Measurements from ENCODE around the gene RASAL2.
"Not testable (repeated sequence)": the region's sequence is repeated elsewhere in the genome, so short reads cannot be mapped to it uniquely, and the experiment has no call there.

The RASAL2 gene

DNA sequence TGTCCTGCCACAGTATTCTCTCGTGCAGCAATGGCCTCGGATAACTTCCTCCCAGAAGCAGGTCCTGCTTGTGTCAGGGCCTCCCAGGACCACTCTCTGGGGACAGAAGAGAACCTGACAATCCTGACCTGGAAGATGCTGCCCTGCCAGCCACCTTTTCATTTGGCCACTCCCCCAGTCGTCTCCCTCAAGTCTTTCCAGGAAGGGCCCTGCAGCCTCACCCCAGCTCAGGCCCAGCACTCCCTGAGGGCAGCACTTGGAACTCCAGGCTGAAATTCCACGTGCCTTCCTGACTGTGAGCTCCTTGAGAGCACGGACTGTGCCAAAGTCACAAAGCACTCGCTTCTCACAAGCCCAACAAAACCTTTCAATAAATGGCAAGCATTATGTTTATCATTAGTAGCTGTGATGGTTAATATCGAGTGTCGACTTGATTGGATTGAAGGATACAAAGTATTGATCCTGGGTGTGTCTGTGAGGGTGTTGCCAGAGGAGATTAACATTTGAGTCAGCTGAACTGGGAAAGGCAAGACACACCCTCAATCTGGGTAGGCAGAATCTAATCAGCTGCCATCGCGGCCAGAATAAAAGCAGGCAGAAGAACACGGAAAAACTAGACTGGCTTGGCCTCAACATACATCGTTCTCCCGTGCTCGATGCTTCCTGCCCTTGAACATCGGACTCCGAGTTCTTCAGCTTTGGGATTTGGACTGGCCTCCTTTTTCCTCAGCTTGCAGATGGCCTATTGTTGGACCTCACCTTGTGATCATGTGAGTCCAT, 405.2 kb downstream of the RASAL2 start:
- no peak overlapping the region for H3K27ac ChIP-seq
- TF ChIP-seq ZFX (IDR thresholded peaks at IDR 0.05; ENCODE audit: borderline replicate concordance): no peak
- TF ChIP-seq, protein P1, sequence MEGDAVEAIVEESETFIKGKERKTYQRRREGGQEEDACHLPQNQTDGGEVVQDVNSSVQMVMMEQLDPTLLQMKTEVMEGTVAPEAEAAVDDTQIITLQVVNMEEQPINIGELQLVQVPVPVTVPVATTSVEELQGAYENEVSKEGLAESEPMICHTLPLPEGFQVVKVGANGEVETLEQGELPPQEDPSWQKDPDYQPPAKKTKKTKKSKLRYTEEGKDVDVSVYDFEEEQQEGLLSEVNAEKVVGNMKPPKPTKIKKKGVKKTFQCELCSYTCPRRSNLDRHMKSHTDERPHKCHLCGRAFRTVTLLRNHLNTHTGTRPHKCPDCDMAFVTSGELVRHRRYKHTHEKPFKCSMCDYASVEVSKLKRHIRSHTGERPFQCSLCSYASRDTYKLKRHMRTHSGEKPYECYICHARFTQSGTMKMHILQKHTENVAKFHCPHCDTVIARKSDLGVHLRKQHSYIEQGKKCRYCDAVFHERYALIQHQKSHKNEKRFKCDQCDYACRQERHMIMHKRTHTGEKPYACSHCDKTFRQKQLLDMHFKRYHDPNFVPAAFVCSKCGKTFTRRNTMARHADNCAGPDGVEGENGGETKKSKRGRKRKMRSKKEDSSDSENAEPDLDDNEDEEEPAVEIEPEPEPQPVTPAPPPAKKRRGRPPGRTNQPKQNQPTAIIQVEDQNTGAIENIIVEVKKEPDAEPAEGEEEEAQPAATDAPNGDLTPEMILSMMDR (IDR thresholded peaks at IDR 0.05): no peak

DNA sequence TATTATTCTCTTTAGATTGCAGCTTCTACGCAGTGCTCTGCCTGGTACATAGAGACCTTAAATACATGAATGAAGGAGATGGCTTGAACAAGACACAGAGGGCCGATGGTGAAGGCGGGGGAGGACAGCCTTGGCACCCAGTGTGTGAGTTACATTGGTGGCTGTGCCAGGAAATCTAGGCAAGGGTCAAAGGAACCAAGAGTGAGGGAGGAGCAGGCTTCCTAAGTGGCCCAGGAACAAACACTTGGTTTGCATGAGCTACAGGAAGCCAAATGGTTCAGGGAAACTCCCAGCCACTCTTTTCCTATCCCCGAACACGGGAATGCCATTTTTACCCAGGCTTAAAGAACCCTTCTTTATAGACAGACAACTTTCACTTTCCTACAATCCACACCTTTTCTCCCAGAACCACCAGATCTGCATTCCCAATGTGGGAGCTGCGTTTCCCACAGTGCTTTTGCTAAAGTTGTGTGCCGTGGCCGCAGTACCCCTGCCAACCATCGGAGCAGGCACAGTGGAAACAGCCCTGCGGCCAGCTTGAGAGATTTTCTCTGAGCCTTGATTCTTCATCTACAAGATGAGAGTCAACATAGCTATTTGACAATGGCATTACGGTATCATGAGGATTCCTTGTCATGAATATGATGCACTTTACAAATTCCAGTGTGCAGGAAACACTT, 406.3 kb downstream of the RASAL2 start:
- TF ChIP-seq, protein P1 (IDR thresholded peaks at IDR 0.05): no peak
- H3K27ac ChIP-seq: no peak overlapping the region

DNA sequence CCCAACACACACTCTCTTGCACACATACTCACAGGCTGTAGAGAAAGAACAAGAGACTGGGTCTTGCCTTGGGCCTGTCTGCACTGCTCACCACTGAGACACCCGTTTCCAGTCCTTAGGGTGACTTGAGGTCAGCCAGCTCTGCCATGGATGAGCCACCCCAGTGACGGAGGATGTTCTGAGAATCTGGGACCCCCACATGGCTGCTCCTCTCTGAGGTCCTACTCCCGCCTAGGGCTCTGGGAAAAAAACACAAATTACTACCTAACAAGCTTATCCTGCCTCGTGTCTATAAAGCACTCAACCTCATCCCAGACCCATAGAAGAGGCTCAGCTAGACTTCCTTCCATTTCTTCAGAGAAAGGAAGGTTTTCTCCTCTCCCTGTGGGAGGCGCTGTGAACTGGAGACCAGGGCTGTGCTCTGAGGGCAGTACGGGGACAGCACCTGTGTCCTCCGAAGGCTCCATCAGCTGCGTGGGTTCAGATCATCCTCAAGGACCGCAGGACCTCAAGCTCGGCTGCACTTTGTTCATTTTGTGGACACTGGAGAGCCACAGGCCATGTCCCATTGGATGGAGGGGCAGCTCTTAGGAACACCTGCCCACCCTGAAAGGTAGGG, 407.1 kb downstream of the RASAL2 start:
- TF ChIP-seq ZFX (IDR thresholded peaks at IDR 0.05; ENCODE audit: borderline replicate concordance): no peak
- TF ChIP-seq, protein P1 (IDR thresholded peaks at IDR 0.05): no peak
- no peak overlapping the region for H3K27ac ChIP-seq

DNA sequence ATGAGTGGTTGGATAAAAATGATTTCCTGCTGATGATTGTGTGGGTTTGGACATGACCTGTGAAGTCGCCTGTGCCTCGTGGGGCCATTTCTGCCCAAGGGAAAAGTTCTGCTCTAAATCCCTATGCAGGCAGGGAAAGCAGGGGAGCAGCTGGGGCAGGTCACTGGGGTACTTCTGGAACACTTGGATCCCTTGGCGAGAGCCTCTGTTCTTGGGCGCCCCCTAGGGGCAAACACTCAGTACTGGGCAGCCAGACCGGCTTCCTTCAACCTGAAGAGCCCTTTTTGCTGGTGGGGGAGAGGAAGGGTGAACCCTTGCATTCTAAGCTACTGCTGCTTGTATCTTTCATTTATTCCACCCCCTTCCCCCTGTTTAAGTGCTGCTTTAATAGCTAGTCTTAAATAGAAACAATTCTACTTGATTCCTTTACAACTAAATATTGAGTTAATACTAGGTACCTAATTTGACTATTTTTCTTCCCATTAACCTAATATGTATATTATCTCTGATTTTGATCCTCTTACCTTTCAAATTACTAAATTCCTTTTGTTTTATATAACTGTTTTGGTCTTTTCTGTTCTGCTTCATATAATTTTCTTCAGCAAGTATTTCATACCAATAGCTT, 407.9 kb downstream of the RASAL2 start:
- TF ChIP-seq ZFX (IDR thresholded peaks at IDR 0.05; ENCODE audit: borderline replicate concordance): no peak
- TF ChIP-seq, protein P1 (IDR thresholded peaks at IDR 0.05): peak; percentile 100
- no peak overlapping the region for H3K27ac ChIP-seq

DNA sequence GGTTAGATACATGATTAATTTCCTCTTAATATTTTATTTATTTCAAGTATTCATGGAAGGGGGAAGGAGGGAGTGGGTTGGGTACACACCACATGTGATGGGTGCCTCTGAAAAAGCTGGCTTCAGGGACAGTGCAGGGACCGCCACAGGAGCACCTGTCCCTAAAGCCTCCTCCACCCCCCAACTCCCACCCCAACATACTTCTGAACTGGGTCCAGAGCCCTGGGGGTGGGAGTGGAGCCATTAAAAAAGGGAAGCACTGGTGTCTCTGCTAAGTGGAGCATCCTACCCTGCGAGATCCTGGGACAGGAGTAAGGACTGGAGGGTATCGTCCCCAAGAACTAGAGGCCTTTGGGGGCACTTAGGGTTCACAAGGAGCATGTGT, 408.4 kb downstream of the RASAL2 start:
- no peak overlapping the region for H3K27ac ChIP-seq
- TF ChIP-seq, protein P1 (IDR thresholded peaks at IDR 0.05): no peak
- TF ChIP-seq ZFX (IDR thresholded peaks at IDR 0.05; ENCODE audit: borderline replicate concordance): no peak

DNA sequence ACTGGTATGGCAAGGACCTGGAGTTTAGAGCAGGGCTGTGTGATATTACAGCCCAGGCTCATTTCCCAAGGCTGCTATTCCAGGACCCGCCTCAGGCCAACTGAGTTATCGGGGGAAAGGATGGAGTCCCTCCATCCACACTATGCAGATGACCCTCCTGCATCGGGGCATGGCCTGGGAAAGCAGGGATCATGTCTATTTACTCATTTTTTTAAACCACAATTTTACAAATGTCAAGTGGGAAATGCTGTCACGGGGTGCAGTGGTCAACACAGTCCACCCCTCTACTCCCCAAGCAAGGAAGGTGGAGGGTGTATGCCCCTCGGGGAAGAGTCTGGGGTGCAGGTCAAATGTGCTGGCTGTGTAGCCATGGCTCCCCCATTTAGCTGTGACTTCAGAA, 409.0 kb downstream of the RASAL2 start:
- no peak overlapping the region for H3K27ac ChIP-seq
- TF ChIP-seq, protein P1 (IDR thresholded peaks at IDR 0.05): no peak
- TF ChIP-seq ZFX (IDR thresholded peaks at IDR 0.05; ENCODE audit: borderline replicate concordance): no peak

DNA sequence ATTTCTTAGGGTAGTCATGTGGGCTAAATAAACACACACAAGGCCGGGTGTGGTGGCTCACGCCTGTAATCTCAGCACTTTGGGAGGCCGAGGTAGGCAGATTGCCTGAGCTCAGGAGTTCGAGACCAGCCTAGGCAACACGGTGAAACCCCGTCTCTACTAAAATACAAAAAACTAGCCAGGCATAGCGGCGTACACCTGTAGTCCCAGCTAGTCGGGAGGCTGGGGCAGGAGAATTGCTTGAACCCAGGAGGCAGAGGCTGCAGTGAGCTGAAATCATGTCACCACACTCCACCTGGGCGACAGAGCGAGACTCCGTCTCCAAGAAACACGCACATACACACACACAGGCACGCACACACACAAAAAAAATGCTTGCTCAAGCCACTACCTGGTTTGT, 409.4 kb downstream of the RASAL2 start:
- H3K27ac ChIP-seq: not testable (repeated sequence)

Data from 22Rv1 (cell line).